Measurements from ENCODE around the gene LIN28B.

- TF ChIP-seq CTCF (conservative IDR thresholded peaks at IDR 0.05; ENCODE audit: low read depth, low read length) (no peak), EZH2 (IDR thresholded peaks at IDR 0.05; ENCODE audit: borderline replicate concordance, low read depth, low read length, poor library complexity, severe bottlenecking) (no peak)
These were observed 13.1 kb downstream of the LIN28B start for GRCh38 chr6:104969785-104970581.
